NT2/D1 (cell line): ENCODE results near the gene RHBDL1.

Experiments
- YY1 ChIP-seq: IDR thresholded peaks from 2 replicates; pipeline ENCODE4 v1.6.1; 2011; ENCODE audit not compliant: insufficient read length, insufficient read depth
- ZNF274 ChIP-seq: IDR thresholded peaks from 2 replicates; pipeline ENCODE4 v1.6.1; 2011; ENCODE audit warnings: mild to moderate bottlenecking, low read depth, low read length

DNA sequence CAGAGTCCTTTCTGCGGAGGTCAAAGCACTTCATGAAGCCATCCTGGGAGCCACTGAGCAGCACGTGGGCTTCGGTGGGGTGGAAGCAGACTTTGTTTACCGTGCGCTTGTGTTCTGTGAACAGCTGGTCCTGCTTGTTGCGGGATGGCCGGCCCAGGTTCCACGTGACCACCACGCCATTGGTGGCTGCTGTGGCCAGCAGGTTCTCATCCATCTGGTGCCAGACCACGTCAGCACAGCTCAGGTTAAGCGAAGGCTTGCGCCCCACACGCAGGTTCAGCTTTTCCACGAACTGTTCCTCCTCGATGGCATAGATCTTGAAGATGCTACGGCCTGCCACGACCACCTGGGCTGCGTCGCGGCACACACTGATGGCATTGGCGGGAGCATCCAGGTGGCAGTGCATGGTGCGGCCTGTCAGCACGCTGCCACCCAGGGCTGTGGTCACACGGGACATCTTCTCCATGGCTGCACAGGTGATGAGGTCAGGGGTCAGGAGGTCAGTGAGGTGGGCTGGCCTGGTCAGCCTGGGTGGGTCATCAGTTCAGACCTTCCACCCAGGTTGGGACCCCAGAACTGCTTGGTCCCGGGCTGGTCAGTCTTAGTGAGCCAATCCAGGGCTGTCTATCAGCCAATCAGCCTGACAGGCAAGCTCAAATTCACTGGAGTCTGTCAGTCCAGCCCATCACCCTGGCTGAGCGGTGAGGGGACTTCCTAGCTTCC lies 13.9 kb downstream of the RHBDL1 start:
- no peak for TF ChIP-seq ZNF274
- TF ChIP-seq YY1 = no peak
